ENCODE data around the gene TRPM5.

The TRPM5 gene

GRCh38 chr11:2443406-2443805 lies 908 bp downstream of the TRPM5 start:
- Histone ChIP-seq H3K27me3 (ENCODE audit: insufficient read depth, low read depth, severe bottlenecking) (peaks cover 88% of the 10 kb centered on the region), H3K4me3 (ENCODE audit: low read depth, low read length) (no peak overlapping the region), H3K9me3 (ENCODE audit: severe bottlenecking) (peaks cover 8% of the 10 kb centered on the region), H3K36me3 (no peaks in the 10 kb centered on the region), H3K27ac (no peak overlapping the region)
- DNase-seq: no peak
- TF ChIP-seq, protein P1, sequence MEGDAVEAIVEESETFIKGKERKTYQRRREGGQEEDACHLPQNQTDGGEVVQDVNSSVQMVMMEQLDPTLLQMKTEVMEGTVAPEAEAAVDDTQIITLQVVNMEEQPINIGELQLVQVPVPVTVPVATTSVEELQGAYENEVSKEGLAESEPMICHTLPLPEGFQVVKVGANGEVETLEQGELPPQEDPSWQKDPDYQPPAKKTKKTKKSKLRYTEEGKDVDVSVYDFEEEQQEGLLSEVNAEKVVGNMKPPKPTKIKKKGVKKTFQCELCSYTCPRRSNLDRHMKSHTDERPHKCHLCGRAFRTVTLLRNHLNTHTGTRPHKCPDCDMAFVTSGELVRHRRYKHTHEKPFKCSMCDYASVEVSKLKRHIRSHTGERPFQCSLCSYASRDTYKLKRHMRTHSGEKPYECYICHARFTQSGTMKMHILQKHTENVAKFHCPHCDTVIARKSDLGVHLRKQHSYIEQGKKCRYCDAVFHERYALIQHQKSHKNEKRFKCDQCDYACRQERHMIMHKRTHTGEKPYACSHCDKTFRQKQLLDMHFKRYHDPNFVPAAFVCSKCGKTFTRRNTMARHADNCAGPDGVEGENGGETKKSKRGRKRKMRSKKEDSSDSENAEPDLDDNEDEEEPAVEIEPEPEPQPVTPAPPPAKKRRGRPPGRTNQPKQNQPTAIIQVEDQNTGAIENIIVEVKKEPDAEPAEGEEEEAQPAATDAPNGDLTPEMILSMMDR (IDR thresholded peaks at IDR 0.05; ENCODE audit: low read depth, low read length): no peak

- no peak overlapping the region for H3K27ac ChIP-seq
- no peaks in the 10 kb centered on the region for H3K36me3 ChIP-seq
- DNase-seq: no peak
- peaks cover 88% of the 10 kb centered on the region for H3K27me3 ChIP-seq (ENCODE audit: insufficient read depth, low read depth, severe bottlenecking)
- TF ChIP-seq, protein P1 (IDR thresholded peaks at IDR 0.05; ENCODE audit: low read depth, low read length): no peak
- H3K4me3 ChIP-seq (ENCODE audit: low read depth, low read length): no peak overlapping the region
- H3K9me3 ChIP-seq (ENCODE audit: severe bottlenecking): peaks cover 8% of the 10 kb centered on the region
These were observed 1.7 kb downstream of the TRPM5 start for GRCh38 chr11:2442589-2442988.

DNA sequence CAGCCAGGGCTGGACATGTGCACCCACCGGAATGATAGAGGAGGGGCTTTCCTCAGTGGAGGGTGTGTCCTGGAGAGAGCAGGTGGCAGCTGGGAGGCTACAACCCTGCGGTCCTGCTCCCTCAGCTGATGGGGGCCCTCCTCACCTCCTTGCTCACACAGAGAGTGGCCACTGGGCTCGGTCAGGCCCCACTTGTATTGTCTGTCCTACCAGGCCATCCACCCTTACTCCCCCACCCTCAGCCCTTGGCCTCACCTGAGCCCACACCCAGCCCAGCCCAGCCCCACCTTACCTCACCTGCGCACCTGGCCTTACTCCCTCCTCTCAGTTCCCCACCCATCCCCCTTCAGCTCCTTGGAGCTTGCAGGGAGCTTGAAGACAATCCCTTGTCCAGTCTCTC lies 3.1 kb downstream of the TRPM5 start:
- H3K4me3 ChIP-seq (ENCODE audit: low read depth, low read length): no peak overlapping the region
- no peaks in the 10 kb centered on the region for H3K36me3 ChIP-seq
- peaks cover 8% of the 10 kb centered on the region for H3K9me3 ChIP-seq (ENCODE audit: severe bottlenecking)
- no peak overlapping the region for H3K27ac ChIP-seq
- TF ChIP-seq, protein P1 (IDR thresholded peaks at IDR 0.05; ENCODE audit: low read depth, low read length): no peak
- no peak for DNase-seq
- peaks cover 88% of the 10 kb centered on the region for H3K27me3 ChIP-seq (ENCODE audit: insufficient read depth, low read depth, severe bottlenecking)

GRCh38 chr11:2440646-2441045 lies 3.7 kb downstream of the TRPM5 start:
- Histone ChIP-seq H3K36me3 (no peaks in the 10 kb centered on the region), H3K4me3 (ENCODE audit: low read depth, low read length) (no peak overlapping the region), H3K27me3 (ENCODE audit: insufficient read depth, low read depth, severe bottlenecking) (peaks cover 86% of the 10 kb centered on the region), H3K9me3 (ENCODE audit: severe bottlenecking) (peaks cover 8% of the 10 kb centered on the region), H3K27ac (no peak overlapping the region)
- TF ChIP-seq, protein P1 (IDR thresholded peaks at IDR 0.05; ENCODE audit: low read depth, low read length): no peak
- no peak for DNase-seq

GRCh38 chr11:2439820-2440219 lies 4.5 kb downstream of the TRPM5 start:
- peaks cover 8% of the 10 kb centered on the region for H3K9me3 ChIP-seq (ENCODE audit: severe bottlenecking)
- H3K4me3 ChIP-seq (ENCODE audit: low read depth, low read length): no peak overlapping the region
- H3K27ac ChIP-seq: no peak overlapping the region
- DNase-seq: no peak
- TF ChIP-seq, protein P1 (IDR thresholded peaks at IDR 0.05; ENCODE audit: low read depth, low read length): no peak
- no peaks in the 10 kb centered on the region for H3K36me3 ChIP-seq
- H3K27me3 ChIP-seq (ENCODE audit: insufficient read depth, low read depth, severe bottlenecking): peaks cover 85% of the 10 kb centered on the region

GRCh38 chr11:2437516-2437915 lies 6.8 kb downstream of the TRPM5 start:
- Histone ChIP-seq H3K36me3 (no peaks in the 10 kb centered on the region), H3K27me3 (ENCODE audit: insufficient read depth, low read depth, severe bottlenecking) (peaks cover 70% of the 10 kb centered on the region), H3K27ac (no peak overlapping the region), H3K4me3 (ENCODE audit: low read depth, low read length) (no peak overlapping the region), H3K9me3 (ENCODE audit: severe bottlenecking) (peaks cover 4% of the 10 kb centered on the region)
- no peak for DNase-seq
- TF ChIP-seq, protein P1 (IDR thresholded peaks at IDR 0.05; ENCODE audit: low read depth, low read length): no peak
